GM20431 (cell line): Measurements from ENCODE around the gene HDAC4.

Experiments
- in situ Hi-C: fragments of 300-500 bp; cut with MseI, MboI; formaldehyde crosslinking; loops from one replicate; pipeline ENCODE4 v1.15.0; 2020; ENCODE audit warnings: low sequenced_read_pairs; ENCODE audit not compliant: unreplicated experiment

HDAC4 gene

DNA sequence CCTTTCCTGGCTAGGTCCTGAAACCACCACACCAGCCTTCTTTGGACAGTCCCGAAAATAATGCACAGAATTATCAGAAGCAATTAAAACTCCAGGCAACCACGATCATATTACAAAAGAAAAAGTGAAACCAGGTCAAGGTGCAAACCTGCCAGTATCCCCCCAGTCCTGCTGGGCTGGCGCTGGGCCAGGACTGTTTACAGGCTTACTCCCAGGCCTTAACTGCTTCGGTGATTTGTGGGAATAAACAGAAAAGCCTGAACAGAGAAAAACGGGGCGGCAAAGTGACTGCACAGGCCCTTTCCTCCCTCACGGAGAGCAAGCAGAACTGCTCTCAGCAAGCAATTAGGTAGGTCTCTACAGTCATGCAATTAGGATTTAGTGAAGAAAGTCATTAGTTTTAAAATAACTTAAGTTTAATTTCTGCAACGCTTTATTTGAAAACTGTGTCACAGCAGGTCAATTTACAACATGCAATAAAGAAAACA lies 1.3 kb downstream of the HDAC4 start:
- in situ Hi-C loops: no loop called here

GRCh38 chr2:239398521-239398921 lies 2.3 kb downstream of the HDAC4 start:
- in situ Hi-C loops: no loop called here

DNA sequence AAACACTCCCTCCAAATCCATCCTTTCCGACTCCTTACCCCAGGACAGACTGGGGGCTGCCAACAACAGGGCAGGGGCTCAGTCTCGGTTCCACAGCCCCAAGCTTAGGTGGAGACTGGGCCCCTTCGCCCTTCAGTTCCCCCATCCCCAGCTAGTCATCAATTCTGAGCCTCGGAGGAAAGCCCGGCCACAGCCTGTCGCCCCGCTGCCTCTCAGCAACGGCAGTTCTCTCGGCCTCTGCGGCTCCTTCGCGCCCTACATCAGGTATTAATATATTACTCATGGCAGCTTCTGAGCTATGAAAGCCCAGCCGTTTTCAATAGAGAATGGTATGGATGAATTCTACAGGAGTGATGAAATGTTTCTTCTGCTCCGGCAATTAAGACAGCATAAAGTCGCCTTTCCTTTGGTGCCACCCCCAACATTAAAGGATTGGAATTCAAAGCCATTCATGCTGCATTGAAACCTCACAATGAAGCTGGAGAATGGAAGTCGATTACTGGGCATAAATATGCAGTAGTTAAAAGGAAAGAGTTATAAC lies 2.8 kb downstream of the HDAC4 start:
- in situ Hi-C loops: no loop called here

DNA sequence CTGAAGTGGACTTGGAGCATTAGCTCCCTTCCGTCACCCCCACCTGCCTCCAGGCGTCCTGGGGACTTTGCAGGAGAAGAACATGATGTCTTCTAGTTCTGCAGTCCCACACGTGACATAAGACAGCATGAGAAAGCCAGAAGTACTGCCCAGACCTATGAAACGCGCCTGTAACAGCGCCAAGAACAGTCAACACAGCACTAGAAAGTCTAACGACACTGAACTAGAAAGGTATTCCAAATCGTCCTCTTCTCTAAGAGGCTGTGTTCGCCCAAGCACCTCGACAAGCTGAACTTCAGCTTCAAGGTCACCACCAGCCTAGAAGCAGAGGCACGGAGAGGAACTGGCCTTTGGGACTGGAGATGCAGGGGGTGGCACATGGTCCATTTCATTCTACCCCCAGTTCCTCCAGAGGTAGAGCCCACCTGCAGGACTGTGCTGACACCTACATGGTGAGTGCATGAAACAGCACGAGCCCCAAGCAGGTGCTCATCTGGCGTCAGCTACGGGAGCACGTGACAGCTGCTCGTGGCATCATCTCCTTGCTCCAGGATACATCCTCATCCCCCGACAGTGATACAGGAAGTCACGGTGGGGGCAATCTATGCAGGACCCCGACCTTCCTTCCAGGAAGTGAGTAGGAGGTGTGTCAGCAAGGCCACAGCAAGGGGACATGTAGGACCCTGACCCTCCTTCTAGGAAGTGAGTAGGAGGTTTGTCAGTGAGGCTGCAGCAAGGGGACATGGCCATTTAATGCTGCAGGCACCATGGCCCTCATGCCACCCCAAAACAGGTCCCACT lies 3.7 kb downstream of the HDAC4 start:
- in situ Hi-C loops: no loop called here

GRCh38 chr2:239395524-239395923 lies 5.3 kb downstream of the HDAC4 start:
- in situ Hi-C loops: no loop called here

DNA sequence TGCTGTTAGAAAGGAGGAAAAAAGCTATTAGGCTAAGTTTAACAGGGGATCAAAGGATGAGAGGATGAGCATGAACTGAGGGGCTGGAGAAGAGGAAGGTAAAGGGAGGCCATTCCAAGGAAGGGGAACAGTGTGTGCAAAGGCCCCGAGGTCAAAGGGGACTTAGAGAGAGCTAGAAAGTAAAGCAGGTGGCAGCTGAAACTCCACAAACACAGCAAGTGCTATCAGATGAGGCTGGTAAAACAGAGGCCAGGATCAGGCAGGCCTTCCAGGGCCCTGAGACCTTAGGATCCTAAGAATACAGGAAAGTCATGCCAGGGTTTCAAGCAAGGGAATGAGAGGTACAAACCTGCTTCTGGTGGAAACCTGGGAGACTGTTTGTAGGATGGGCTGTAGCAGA lies 5.8 kb downstream of the HDAC4 start:
- in situ Hi-C loops: no loop called here

GRCh38 chr2:239394346-239394945 lies 6.4 kb downstream of the HDAC4 start:
- in situ Hi-C loops: no loop called here

- in situ Hi-C loops: no loop called here
These were observed 6.9 kb downstream of the HDAC4 start for GRCh38 chr2:239393941-239394340.

- in situ Hi-C loops: no loop called here
These were observed 7.4 kb downstream of the HDAC4 start for GRCh38 chr2:239393388-239393940.

DNA sequence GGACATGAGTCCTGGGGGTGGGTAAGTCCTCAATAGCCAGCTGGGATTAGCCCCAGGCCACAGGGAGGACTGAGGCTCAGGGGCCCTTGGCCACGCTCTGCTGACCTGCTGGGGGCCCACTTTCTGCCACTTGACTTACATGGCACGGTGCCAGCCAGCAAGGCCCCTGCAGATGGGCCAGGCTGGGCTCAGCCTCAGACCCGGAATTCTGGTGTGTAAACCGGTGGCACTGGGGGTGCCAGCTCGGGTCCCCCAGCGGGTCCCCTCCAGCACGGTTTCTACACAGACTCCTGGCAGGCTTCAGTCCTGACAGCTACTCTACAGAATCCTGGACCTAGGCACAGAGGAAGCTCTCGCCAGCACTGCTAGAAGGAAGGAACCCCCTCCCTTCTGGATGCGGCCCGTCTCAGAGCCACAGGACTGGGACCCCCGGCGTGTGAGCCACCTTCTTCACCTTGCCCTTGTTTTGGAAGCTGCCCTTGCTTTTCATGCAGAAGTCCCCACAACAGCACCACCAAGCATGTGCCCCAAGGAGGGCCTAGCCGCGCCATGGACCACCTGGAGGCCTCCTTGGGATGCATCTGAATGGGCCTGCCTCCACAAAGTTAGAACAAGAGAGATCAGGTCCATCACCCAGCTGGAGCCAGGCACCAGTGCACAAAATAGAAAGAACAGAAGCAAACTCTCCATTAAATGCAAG lies 8.0 kb downstream of the HDAC4 start:
- in situ Hi-C loops: no loop called here

GRCh38 chr2:239392072-239392357 lies 8.8 kb downstream of the HDAC4 start:
- in situ Hi-C loops: no loop called here

DNA sequence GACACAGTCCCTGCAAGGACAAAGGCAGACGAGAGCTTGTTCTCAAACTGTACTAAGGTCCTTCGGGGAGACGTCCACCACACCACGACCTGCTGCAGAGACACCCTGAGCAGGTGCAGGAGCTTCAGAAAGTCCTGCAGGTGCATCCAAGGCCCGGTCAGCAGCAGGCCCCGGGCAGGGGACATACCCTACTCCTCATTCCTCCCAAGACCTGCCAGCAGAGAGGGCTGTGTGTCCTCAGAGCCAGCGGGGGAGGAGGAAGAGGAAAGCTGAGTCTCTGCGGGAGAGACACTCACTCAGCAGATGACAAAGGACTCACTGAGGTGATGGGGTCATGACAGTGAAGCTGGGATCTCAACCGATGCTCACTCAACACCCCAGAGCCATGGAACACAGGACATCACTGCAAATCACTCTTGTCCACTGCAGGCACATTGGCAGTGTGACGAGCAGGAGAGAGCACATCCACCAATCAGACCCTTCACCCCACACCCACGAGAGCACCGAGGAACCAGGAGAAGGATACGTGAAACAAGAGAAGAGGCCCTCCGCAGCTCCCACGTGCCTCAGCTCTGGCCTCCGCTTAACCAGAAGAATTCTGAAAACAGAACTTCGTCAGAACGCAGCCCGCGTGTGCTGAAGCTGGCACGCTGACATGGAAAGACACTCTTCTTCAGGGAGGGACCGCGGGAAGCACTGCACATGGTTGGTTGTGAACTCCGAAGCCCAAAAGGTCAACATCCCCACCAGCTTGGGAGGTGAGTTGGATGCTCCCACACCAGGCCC lies 9.3 kb downstream of the HDAC4 start:
- in situ Hi-C loops: no loop called here

- in situ Hi-C loops: no loop called here
These were observed 10.1 kb downstream of the HDAC4 start for GRCh38 chr2:239390546-239391285.

DNA sequence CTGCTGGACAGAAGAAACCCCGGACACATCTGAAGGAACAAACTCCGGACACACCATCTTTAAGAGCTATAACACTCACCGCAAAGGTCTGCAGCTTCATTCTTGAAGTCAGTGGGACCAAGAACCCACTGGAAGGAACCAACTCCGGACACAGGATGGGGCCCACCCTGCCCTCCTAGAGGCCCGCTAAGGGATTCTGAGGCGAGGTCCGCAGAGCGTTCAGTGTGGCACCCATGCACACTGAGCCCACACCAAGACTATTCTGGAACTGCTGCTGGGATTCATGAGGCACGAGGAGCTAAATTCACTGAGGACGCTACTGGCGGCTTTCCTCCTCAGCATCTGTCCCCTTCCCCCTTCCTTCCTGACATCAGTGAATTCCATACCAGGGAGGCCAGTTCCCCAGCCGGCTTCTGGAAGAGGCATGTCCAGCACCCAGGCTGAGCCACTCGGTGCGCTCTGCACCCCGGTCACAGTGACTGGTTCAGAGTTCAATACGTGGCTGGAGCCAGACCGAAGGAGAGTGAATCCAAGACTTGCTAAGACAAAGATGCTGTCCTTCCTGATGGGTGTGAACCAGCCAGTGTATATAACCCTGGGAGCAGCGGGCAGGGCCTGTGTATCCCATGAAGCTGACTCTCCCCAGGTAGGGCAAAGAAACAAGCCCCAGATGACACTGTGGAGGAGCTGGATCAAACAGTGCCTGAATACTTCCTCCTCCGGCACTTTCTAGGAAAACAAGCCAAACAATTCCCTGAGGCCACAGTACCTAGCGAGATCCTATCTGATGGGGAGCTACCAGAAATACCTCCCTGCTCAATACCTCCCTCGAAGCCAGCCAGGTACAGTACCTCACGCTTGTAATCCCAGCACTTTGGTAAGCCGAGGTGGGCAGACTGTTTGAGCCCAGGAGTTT lies 11.1 kb downstream of the HDAC4 start:
- in situ Hi-C loops: no loop called here

GRCh38 chr2:239388236-239389151 lies 12.3 kb downstream of the HDAC4 start:
- in situ Hi-C loops: no loop called here

DNA sequence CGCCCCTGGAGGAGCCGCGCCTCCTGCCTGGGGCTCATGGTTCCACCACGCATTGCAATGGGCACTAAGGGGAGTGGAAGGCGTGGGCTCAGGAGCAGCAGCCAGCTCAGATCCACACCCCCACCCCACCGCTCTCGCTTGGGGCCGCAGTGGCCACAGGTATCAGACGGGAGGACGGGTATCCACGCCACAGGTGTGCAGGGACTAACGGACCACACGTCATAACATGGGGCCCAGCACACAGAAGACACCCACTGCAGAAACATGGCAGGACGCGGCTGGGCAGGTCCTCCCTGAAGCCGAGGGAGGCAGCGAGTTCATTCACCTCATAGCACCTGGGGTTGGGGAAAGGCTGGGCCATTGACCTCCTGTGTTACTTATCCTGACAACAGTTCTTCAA lies 13.0 kb downstream of the HDAC4 start:
- in situ Hi-C loops: no loop called here

- in situ Hi-C loops: no loop called here
These were observed 13.9 kb downstream of the HDAC4 start for GRCh38 chr2:239386872-239387445.
